MCF 10A (cell line): Measurements from ENCODE around the gene STAG3. TPM values are rescaled to one million over a fixed set of nuclear protein-coding genes. Genes with fewer than 3 reads are reported as not detected.

Source experiments
- BruUV-seq: library from RNA; stranded (reverse); fragments of 400-500 nt; replicated peaks from 2 replicates; lab custom pipeline; 2021; lab: Mats Ljungman, UMichigan
- CTCF ChIA-PET: fragments of 300-600 bp; sonication (Branson Sonifier 250); formaldehyde crosslinking; extraction: SDS; loops from one replicate; lab custom pipeline; 2021; ENCODE audit warnings: antibody characterized with exemption, inconsistent platforms; lab: Yijun Ruan, JAX
- POLR2A ChIA-PET: fragments of 300-600, 350-650 bp; sonication (Branson Sonifier 250); formaldehyde crosslinking; extraction: SDS; loops from one replicate; lab custom pipeline; 2020; ENCODE audit warnings: antibody characterized with exemption, inconsistent platforms; lab: Yijun Ruan, JAX
- DNase-seq: peaks from one replicate; pipeline ENCODE4 v3.0.0-alpha.2; 2018; ENCODE audit not compliant: unreplicated experiment
- H3K27ac Mint-ChIP-seq: one replicate; pipeline ENCODE4 v1.8.0; 2022; ENCODE audit warnings: mild to moderate bottlenecking, low read depth, mixed read lengths; ENCODE audit not compliant: unreplicated experiment
- H3K27me3 Mint-ChIP-seq: one replicate; pipeline ENCODE4 v1.8.0; 2022; ENCODE audit warnings: mixed read lengths; ENCODE audit not compliant: insufficient read depth, unreplicated experiment
- H3K36me3 Mint-ChIP-seq: one replicate; pipeline ENCODE4 v1.8.0; 2022; ENCODE audit warnings: mild to moderate bottlenecking, moderate library complexity, mixed read lengths; ENCODE audit not compliant: insufficient read depth, unreplicated experiment
- H3K4me1 Mint-ChIP-seq: one replicate; pipeline ENCODE4 v1.8.0; 2022; ENCODE audit warnings: mixed read lengths; ENCODE audit not compliant: insufficient read depth, unreplicated experiment
- H3K4me3 Mint-ChIP-seq: one replicate; pipeline ENCODE4 v1.8.0; 2022; ENCODE audit warnings: mild to moderate bottlenecking, moderate library complexity, mixed read lengths; ENCODE audit not compliant: unreplicated experiment
- H3K9me3 Mint-ChIP-seq: one replicate; pipeline ENCODE4 v1.8.0; 2022; ENCODE audit warnings: mixed read lengths; ENCODE audit not compliant: unreplicated experiment
- CTCF ChIP-seq: fragments of 200-600 bp; IDR thresholded peaks from one replicate; pipeline ENCODE4 v1.8.0; 2022; ENCODE audit warnings: antibody characterized with exemption, mild to moderate bottlenecking; ENCODE audit not compliant: unreplicated experiment
- intact Hi-C: fragments of 100-400 bp; cut with micrococcal nuclease; formaldehyde crosslinking; loops from 2 replicates; pipeline ENCODE4 v1.14.1; 2022
- total RNA-seq: library from RNA; stranded (reverse); gene quantifications from 2 replicates; pipeline ENCODE4 v1.2.3, GENCODE V29; 2022

STAG3 gene
- total RNA-seq, 1 experiment from 2014 or later: 1.5 TPM

GRCh38 chr7:100160067-100160466 is 17.7 kb upstream of the STAG3 start:
- Mint-ChIP-seq H3K27ac (no peak overlapping the region), H3K9me3 (no peaks in the 10 kb centered on the region), H3K4me3 (no peak overlapping the region), H3K36me3 (peaks cover 21% of the 10 kb centered on the region), H3K4me1 (peaks cover 22% of the 10 kb centered on the region), H3K27me3 (no peaks in the 10 kb centered on the region)
- intact Hi-C loops: no loop called here
- no peak for TF ChIP-seq CTCF
- BruUV-seq: no TSS peak
- ChIA-PET POLR2A (interaction anchor here (5.5 kb wide), 1 partner anchor 12 kb away, joined by 58 read pairs; the partner anchor contains the start of gene LAMTOR4), CTCF (no interaction called here)
- no peak for DNase-seq

DNA sequence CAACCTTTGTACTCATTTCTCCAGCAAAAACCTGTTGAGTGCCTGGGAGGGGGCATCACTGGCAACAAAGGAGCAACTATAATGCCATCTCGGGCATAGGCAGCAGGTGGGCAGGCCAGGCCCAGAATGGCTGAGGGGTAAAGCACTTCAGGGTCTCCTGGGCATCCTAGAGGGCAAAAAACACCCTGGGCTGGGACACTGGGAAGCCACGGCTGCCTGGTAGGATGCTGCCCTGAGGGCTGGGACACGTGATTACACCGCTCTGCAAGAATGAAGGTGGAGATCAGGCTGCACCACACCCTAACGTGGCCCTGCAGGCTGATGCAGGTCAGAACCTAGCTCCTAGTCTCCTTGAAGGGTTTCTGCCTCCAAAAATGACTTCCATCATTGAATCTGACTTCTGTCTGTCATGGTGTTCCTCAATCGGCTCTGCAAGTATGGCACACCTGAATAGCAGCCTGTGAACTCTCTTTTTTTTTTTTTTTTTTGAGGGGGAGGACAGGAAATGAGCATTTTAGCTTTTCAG is 14.6 kb upstream of the STAG3 start:
- Mint-ChIP-seq H3K36me3 (peaks cover 5% of the 10 kb centered on the region), H3K9me3 (no peaks in the 10 kb centered on the region), H3K27ac (peak overlapping the region; percentile 22), H3K27me3 (peaks cover 24% of the 10 kb centered on the region), H3K4me3 (no peak overlapping the region), H3K4me1 (peaks cover 13% of the 10 kb centered on the region)
- ChIA-PET POLR2A (interaction anchor here (0.6 to 1.7 kb wide), 7 partner anchors 9 to 172 kb away, joined by 3 to 11 read pairs (median 4); partner anchors contain the start of genes GPC2 and LAMTOR4), CTCF (interaction anchor here (0.6 to 1.2 kb wide), 4 partner anchors 14 to 54 kb away, joined by 3 to 6 read pairs (median 4); no protein-coding TSS in a partner anchor)
- intact Hi-C loops: no loop called here
- peak; percentile 52 for DNase-seq
- BruUV-seq: no TSS peak
- no peak for TF ChIP-seq CTCF

DNA sequence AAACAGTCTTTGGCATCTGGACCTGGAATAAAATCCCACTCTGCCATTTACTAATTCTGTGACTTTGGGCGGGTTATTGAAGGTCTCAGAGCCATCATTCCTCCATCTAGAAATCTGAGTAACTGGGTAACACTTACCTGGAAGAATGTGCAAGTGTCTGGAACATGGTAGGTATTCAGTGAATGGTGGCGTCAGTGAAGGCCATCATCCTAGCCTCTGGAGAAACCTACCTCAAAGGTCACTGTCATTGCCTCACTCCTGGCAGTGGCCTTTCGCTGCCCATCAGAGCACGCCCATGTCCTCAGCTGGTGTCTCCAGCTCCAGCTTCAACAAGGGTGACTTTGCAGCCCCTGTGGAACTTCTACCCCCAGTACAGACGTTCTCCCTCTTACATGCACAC is 13.8 kb upstream of the STAG3 start:
- intact Hi-C loops: no loop called here
- Mint-ChIP-seq H3K27me3 (peaks cover 28% of the 10 kb centered on the region), H3K27ac (no peak overlapping the region)

More for the DNA sequence above, 13.8 kb upstream of the STAG3 start:
- no TSS peak for BruUV-seq
- ChIA-PET POLR2A (interaction anchor here (0.7 to 1.7 kb wide), 4 partner anchors 8 to 89 kb away, joined by 3 to 11 read pairs (median 4); partner anchors contain the start of gene LAMTOR4), CTCF (interaction anchor here (1.2 to 3.1 kb wide), 2 partner anchors 31 to 54 kb away, joined by 3 to 10 read pairs; no protein-coding TSS in a partner anchor)
- DNase-seq: no peak
- peaks cover 5% of the 10 kb centered on the region for H3K36me3 Mint-ChIP-seq
- H3K4me1 Mint-ChIP-seq: peaks cover 21% of the 10 kb centered on the region
- H3K4me3 Mint-ChIP-seq: no peak overlapping the region
- no peak for TF ChIP-seq CTCF
- no peaks in the 10 kb centered on the region for H3K9me3 Mint-ChIP-seq
